OCI-LY7 (cell line): ENCODE data around the gene TSPAN7. TPM values are rescaled to one million over a fixed set of nuclear protein-coding genes. Genes with fewer than 3 reads are reported as not detected.

Experiments used
- BruUV-seq: library from RNA; stranded (reverse); fragments of 400-500 nt; replicated peaks from 2 replicates; lab custom pipeline; 2021; lab: Mats Ljungman, UMichigan
- CTCF ChIA-PET: fragments of 300-600 bp; sonication (Branson Sonifier 250); formaldehyde crosslinking; loops from one replicate; lab custom pipeline; 2022; ENCODE audit warnings: antibody characterized with exemption; ENCODE audit not compliant: unreplicated experiment; lab: Charles Lee
- POLR2A ChIA-PET: fragments of 300-600 bp; sonication (Branson Sonifier 250); formaldehyde crosslinking; loops from one replicate; lab custom pipeline; 2022; ENCODE audit warnings: antibody characterized with exemption; lab: Charles Lee
- DNase-seq: peaks from one replicate; pipeline ENCODE4 v3.0.0-alpha.2; 2015; ENCODE audit warnings: low spot score
- H2AFZ ChIP-seq: fragments of 200-600 bp; sonication (generic), shearing (Covaris generic); 2 replicates; pipeline ENCODE4 v1.6.1; 2014; ENCODE audit warnings: mild to moderate bottlenecking, antibody characterized with exemption, low read length, moderate library complexity
- H3K27ac ChIP-seq: fragments of 200-600 bp; sonication (generic); 2 replicates; pipeline ENCODE4 v1.5.1; 2014; ENCODE audit warnings: mixed run types, low read depth, mild to moderate bottlenecking, moderate library complexity, low read length, inconsistent platforms; ENCODE audit not compliant: poor library complexity, severe bottlenecking
- H3K36me3 ChIP-seq: fragments of 200-600 bp; sonication (generic); 2 replicates; pipeline ENCODE4 v1.6.1; 2014; ENCODE audit warnings: mild to moderate bottlenecking, antibody characterized with exemption, low read length, moderate library complexity, mixed read lengths; ENCODE audit not compliant: insufficient read depth
- H3K4me1 ChIP-seq: fragments of 200-600 bp; sonication (generic); 2 replicates; pipeline ENCODE4 v1.5.1; 2014; ENCODE audit warnings: mild to moderate bottlenecking, low read length; ENCODE audit not compliant: insufficient read depth, poor library complexity, severe bottlenecking
- H3K4me2 ChIP-seq: fragments of 200-600 bp; sonication (generic); 2 replicates; pipeline ENCODE4 v1.6.1; 2014; ENCODE audit warnings: mild to moderate bottlenecking, low read length
- H3K4me3 ChIP-seq: fragments of 200-600 bp; sonication (generic); 2 replicates; pipeline ENCODE4 v1.5.1; 2014; ENCODE audit warnings: mild to moderate bottlenecking, low read depth, low read length; ENCODE audit not compliant: poor library complexity, severe bottlenecking
- H3K79me2 ChIP-seq: fragments of 200-600 bp; sonication (generic); 2 replicates; pipeline ENCODE4 v1.6.1; 2016; ENCODE audit warnings: low read depth, mild to moderate bottlenecking, low read length, moderate library complexity, mixed read lengths; ENCODE audit not compliant: insufficient read depth
- H3K9me2 ChIP-seq: fragments of 200-600 bp; sonication (generic); 2 replicates; pipeline ENCODE4 v1.6.1; 2016; ENCODE audit warnings: mild to moderate bottlenecking, low read length, mixed read lengths; ENCODE audit not compliant: insufficient read depth
- H3K9me3 ChIP-seq: fragments of 200-600 bp; sonication (generic); 2 replicates; pipeline ENCODE4 v1.6.1; 2014; ENCODE audit warnings: mild to moderate bottlenecking, mixed run types, low read length, mixed read lengths
- H4K20me1 ChIP-seq: fragments of 200-600 bp; sonication (generic); 2 replicates; pipeline ENCODE4 v1.6.1; 2014; ENCODE audit warnings: mild to moderate bottlenecking, antibody characterized with exemption, low read length, moderate library complexity, mixed read lengths; ENCODE audit not compliant: insufficient read depth
- EZH2phosphoT487 ChIP-seq: fragments of 200-600 bp; sonication (generic); IDR thresholded peaks from 2 replicates; pipeline ENCODE4 v1.6.1; 2018; ENCODE audit warnings: low read depth, borderline replicate concordance, mild to moderate bottlenecking, mixed run types, antibody characterized with exemption, low read length, moderate library complexity, mixed read lengths
- intact Hi-C: fragments of 100-400 bp; cut with micrococcal nuclease; formaldehyde crosslinking; loops from one replicate; pipeline ENCODE4 v1.10.0; 2022; ENCODE audit not compliant: unreplicated experiment
- total RNA-seq, 2 experiments: library from RNA; depleted of rRNA in 1 of 2; stranded (reverse); fragments of >200 nt in 1 of 2; shearing (Covaris generic) in 1 of 2; gene quantifications; 2 replicates each; pipeline ENCODE4 v1.2.3, GENCODE V29; 2014 to 2022
- TF ChIP-seq, protein P1 (sequence below): fragments of 200-600 bp; sonication (generic); conservative IDR thresholded peaks from 2 replicates; pipeline ENCODE4 v1.5.1; 2014; ENCODE audit warnings: mild to moderate bottlenecking, antibody characterized with exemption, low read length, moderate library complexity, mixed read lengths

The TSPAN7 gene
- total RNA-seq, 2 experiments from 2014 or later: not detected

DNA sequence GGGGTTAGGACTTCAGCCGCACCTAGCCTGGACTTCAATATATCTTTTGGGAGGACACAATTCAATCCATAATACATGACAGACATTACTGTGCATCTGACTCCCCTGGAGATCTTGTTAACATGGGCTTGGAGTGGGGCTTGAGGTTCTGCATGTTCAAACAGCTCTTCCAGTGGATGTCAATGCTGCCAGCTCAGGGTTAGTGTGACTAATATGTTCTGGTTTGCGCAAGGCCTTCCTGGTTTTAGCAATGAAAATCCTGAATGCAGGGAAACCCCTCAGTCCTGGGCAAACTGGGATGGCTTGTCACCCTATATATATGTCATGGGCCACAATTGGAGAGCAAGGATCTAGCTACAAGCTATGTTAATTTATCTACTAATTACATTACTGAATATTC, 2.7 kb upstream of the TSPAN7 start:
- Histone ChIP-seq H3K9me3 (no peaks in the 10 kb centered on the region), H3K27ac (no peak overlapping the region), H4K20me1 (no peaks in the 10 kb centered on the region), H3K4me3 (no peak overlapping the region), H3K36me3 (no peaks in the 10 kb centered on the region), H3K9me2 (no peaks in the 10 kb centered on the region), H3K4me1 (no peaks in the 10 kb centered on the region), H2AFZ (no peak overlapping the region), H3K79me2 (no peaks in the 10 kb centered on the region), H3K4me2 (no peak overlapping the region)
- no peak for TF ChIP-seq EZH2phosphoT487
- TF ChIP-seq, protein P1, sequence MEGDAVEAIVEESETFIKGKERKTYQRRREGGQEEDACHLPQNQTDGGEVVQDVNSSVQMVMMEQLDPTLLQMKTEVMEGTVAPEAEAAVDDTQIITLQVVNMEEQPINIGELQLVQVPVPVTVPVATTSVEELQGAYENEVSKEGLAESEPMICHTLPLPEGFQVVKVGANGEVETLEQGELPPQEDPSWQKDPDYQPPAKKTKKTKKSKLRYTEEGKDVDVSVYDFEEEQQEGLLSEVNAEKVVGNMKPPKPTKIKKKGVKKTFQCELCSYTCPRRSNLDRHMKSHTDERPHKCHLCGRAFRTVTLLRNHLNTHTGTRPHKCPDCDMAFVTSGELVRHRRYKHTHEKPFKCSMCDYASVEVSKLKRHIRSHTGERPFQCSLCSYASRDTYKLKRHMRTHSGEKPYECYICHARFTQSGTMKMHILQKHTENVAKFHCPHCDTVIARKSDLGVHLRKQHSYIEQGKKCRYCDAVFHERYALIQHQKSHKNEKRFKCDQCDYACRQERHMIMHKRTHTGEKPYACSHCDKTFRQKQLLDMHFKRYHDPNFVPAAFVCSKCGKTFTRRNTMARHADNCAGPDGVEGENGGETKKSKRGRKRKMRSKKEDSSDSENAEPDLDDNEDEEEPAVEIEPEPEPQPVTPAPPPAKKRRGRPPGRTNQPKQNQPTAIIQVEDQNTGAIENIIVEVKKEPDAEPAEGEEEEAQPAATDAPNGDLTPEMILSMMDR: no peak
- intact Hi-C loops: no loop called here
- CTCF ChIA-PET: no interaction called here
- no TSS peak for BruUV-seq
- DNase-seq: no peak
- POLR2A ChIA-PET: no interaction called here

- POLR2A ChIA-PET: no interaction called here
- Histone ChIP-seq H3K79me2 (no peaks in the 10 kb centered on the region), H2AFZ (no peak overlapping the region), H3K27ac (no peak overlapping the region), H3K9me2 (no peaks in the 10 kb centered on the region), H3K4me1 (no peaks in the 10 kb centered on the region), H3K36me3 (no peaks in the 10 kb centered on the region), H3K4me3 (no peak overlapping the region), H3K4me2 (no peak overlapping the region), H3K9me3 (no peaks in the 10 kb centered on the region), H4K20me1 (no peaks in the 10 kb centered on the region)
- CTCF ChIA-PET: no interaction called here
- TF ChIP-seq, protein P1: no peak
- TF ChIP-seq EZH2phosphoT487: no peak
- intact Hi-C loops: no loop called here
- DNase-seq: no peak
- BruUV-seq: no TSS peak
Measured at GRCh38 chrX:38560776-38561125, 591 bp upstream of the TSPAN7 start.

GRCh38 chrX:38561951-38562719, 793 bp downstream of the TSPAN7 start:
- CTCF ChIA-PET: no interaction called here
- no TSS peak for BruUV-seq
- Histone ChIP-seq H3K4me2 (no peak overlapping the region), H3K4me3 (no peak overlapping the region), H3K9me3 (no peaks in the 10 kb centered on the region), H3K9me2 (no peaks in the 10 kb centered on the region), H3K27ac (no peak overlapping the region), H4K20me1 (no peaks in the 10 kb centered on the region), H2AFZ (no peak overlapping the region), H3K79me2 (no peaks in the 10 kb centered on the region), H3K4me1 (no peaks in the 10 kb centered on the region), H3K36me3 (no peaks in the 10 kb centered on the region)
- DNase-seq: no peak
- TF ChIP-seq, protein P1: no peak
- TF ChIP-seq EZH2phosphoT487: no peak
- POLR2A ChIA-PET: no interaction called here
- intact Hi-C loops: no loop called here
